Kidney (tissue), 14 donors: ENCODE results near the gene CGNL1. TPM values are rescaled to one million over a fixed set of nuclear protein-coding genes. Genes with fewer than 3 reads are reported as not detected.

ENCODE experiments used
- DNase-seq, 5 donors: peaks; one replicate each; pipeline ENCODE4 v3.0.0-alpha.2; 2013 to 2020
- FAIRE-seq: peaks from 2 replicates; lab custom pipeline; 2012; peaks lifted over from hg19 to GRCh38; lab: Jason Lieb, UNC
- H3K27ac ChIP-seq, 2 donors: one replicate each; pipeline ENCODE4 v1.7.0; 2013; ENCODE audit warnings: low read depth in 2 of 2, low read length in 2 of 2, inconsistent platforms in 1 of 2
- H3K27me3 ChIP-seq: one replicate; pipeline ENCODE4 v1.7.1; 2013; ENCODE audit warnings: low read length, inconsistent platforms; ENCODE audit not compliant: control insufficient read depth, insufficient read depth
- H3K36me3 ChIP-seq, 3 donors: one replicate each; pipeline versions ENCODE4 v1.7.0 to v1.7.1; 2013; ENCODE audit warnings: low read length in 3 of 3, control low read depth in 1 of 3, inconsistent platforms in 1 of 3; ENCODE audit not compliant: insufficient read depth in 3 of 3, control insufficient read depth in 2 of 3
- H3K4me1 ChIP-seq, 3 donors: one replicate each; pipeline versions ENCODE4 v1.7.0 to v1.7.1; 2013; ENCODE audit warnings: low read length in 3 of 3, inconsistent platforms in 1 of 3, low read depth in 1 of 3; ENCODE audit not compliant: control insufficient read depth in 2 of 3, insufficient read depth in 2 of 3
- H3K4me3 ChIP-seq, 3 donors: one replicate each; pipeline versions ENCODE4 v1.7.0 to v1.8.1; 2013; ENCODE audit warnings: low read length in 3 of 3, control low read depth in 1 of 3, inconsistent platforms in 1 of 3
- H3K9ac ChIP-seq, 3 donors: one replicate each; pipeline versions ENCODE4 v1.7.0 to v1.7.1; 2013; ENCODE audit warnings: low read length in 3 of 3, control low read depth in 1 of 3, inconsistent platforms in 1 of 3
- H3K9me3 ChIP-seq, 3 donors: one replicate each; pipeline versions ENCODE4 v1.7.0 to v1.7.1; 2013; ENCODE audit warnings: low read length in 3 of 3, control low read depth in 1 of 3, inconsistent platforms in 1 of 3; ENCODE audit not compliant: control insufficient read depth in 2 of 3, insufficient read depth in 1 of 3
- CTCF ChIP-seq: IDR thresholded peaks from 3 replicates; pipeline ENCODE4 v1.5.1; 2012; ENCODE audit warnings: mild to moderate bottlenecking, moderate library complexity, borderline replicate concordance; ENCODE audit not compliant: insufficient read depth; ENCODE audit errors: extremely low read depth
- intact Hi-C: fragments of 100-400 bp; cut with DNase I; formaldehyde crosslinking; loops from one replicate; pipeline ENCODE4 v1.11.1; 2022
- polyA plus RNA-seq: library from polyadenylated mRNA; stranded (reverse); fragments of 350-450 nt; fragmentation: Illumina TruSeq; extraction: RNeasy Lipid Tissue Mini Kit (QIAGEN cat#74804); gene quantifications from one replicate; pipeline ENCODE4 v1.2.3, GENCODE V29; 2014; ENCODE audit warnings: low read depth, low replicate concordance; ENCODE audit not compliant: insufficient read depth
- total RNA-seq: library from RNA; stranded (reverse); fragmentation: NEBNext Ultra II Directional; extraction: Animal tissue kit (Norgen Biotek cat#: 25700); gene quantifications from one replicate; pipeline ENCODE4 v1.2.1, GENCODE V29; 2021
- donor health status: control.
- donor health status: control.
- donor health status: control.
- donor health status: control.
- donor health status: control.
- donor health status: DM: yes; HTN: yes; CAD: no.
- donor health status: Normal renal cell carcinoma (clear cell type).

The CGNL1 gene
- total and polyA plus RNA-seq, 2 donors from 2014 or later, result 62.0 to 81.5 TPM

GRCh38 chr15:57422113-57422754 lies 45.9 kb downstream of the CGNL1 start:
- Histone ChIP-seq H3K4me3 (peak overlapping the region in 1 of 3 donors; percentile 2), H3K9me3 (no peaks in the 10 kb centered on the region), H3K4me1 (peaks cover 0 to 60% (median 30%) of the 10 kb centered on the region in 3 donors), H3K9ac (peak overlapping the region in 1 of 3 donors; percentile 4), H3K27ac (peak overlapping the region; percentile 64 to 76), H3K36me3 (peaks cover 0 to 2% (median 0%) of the 10 kb centered on the region in 3 donors), H3K27me3 (no peaks in the 10 kb centered on the region)
- peak in 2 of 5 donors; percentile 32 to 47 for DNase-seq
- intact Hi-C loops, result no loop called here
- no peak for TF ChIP-seq CTCF
- FAIRE-seq, result peak; percentile 35

- no peaks in the 10 kb centered on the region for H3K9me3 ChIP-seq
- no peak overlapping the region for H3K9ac ChIP-seq
- FAIRE-seq (no peak), DNase-seq (no peak)
- intact Hi-C loops, result no loop called here
- no peak overlapping the region for H3K27ac ChIP-seq
- H3K36me3 ChIP-seq, result peaks cover 0 to 2% (median 0%) of the 10 kb centered on the region in 3 donors
- no peak overlapping the region for H3K4me3 ChIP-seq
- peaks cover 0 to 57% (median 34%) of the 10 kb centered on the region in 3 donors for H3K4me1 ChIP-seq
- H3K27me3 ChIP-seq, result no peaks in the 10 kb centered on the region
- no peak for TF ChIP-seq CTCF
Observed at GRCh38 chr15:57423599-57424140, 47.4 kb downstream of the CGNL1 start.

- TF ChIP-seq CTCF, result no peak
- peaks cover 0 to 2% (median 0%) of the 10 kb centered on the region in 3 donors for H3K36me3 ChIP-seq
- intact Hi-C loops, result no loop called here
- peaks cover 0 to 53% (median 37%) of the 10 kb centered on the region in 3 donors for H3K4me1 ChIP-seq
- H3K27ac ChIP-seq, result no peak overlapping the region
- H3K4me3 ChIP-seq, result no peak overlapping the region
- no peaks in the 10 kb centered on the region for H3K27me3 ChIP-seq
- no peak overlapping the region for H3K9ac ChIP-seq
- no peak for DNase-seq
- FAIRE-seq, result no peak
- no peaks in the 10 kb centered on the region for H3K9me3 ChIP-seq
Observed at GRCh38 chr15:57424628-57425405, 48.5 kb downstream of the CGNL1 start.
